ENCODE measurements around the gene SEC22A.

Gene SEC22A

GRCh38 chr3:123311201-123311600 is 109.5 kb downstream of the SEC22A start:
- DNase-seq = no peak

GRCh38 chr3:123312331-123313265 is 110.9 kb downstream of the SEC22A start:
- no peak for DNase-seq

- DNase-seq = no peak
These were observed 112.1 kb downstream of the SEC22A start for GRCh38 chr3:123313889-123314288.

- no peak for DNase-seq
These were observed 112.9 kb downstream of the SEC22A start for GRCh38 chr3:123314359-123315270.

- DNase-seq = no peak
These were observed 113.5 kb downstream of the SEC22A start for GRCh38 chr3:123315271-123315595.

GRCh38 chr3:123317716-123318115 is 116.0 kb downstream of the SEC22A start:
- DNase-seq = no peak

GRCh38 chr3:123318374-123318773 is 116.6 kb downstream of the SEC22A start:
- DNase-seq = no peak

- DNase-seq = no peak
These were observed 118.0 kb downstream of the SEC22A start for GRCh38 chr3:123319760-123320159.

GRCh38 chr3:123320221-123320620 is 118.5 kb downstream of the SEC22A start:
- DNase-seq = no peak

- DNase-seq = no peak
These were observed 120.1 kb downstream of the SEC22A start for GRCh38 chr3:123321806-123322205.

GRCh38 chr3:123322866-123323265 is 121.1 kb downstream of the SEC22A start:
- DNase-seq = no peak

Data from activated CD8-positive, alpha-beta memory T cell treated with anti-CD3 and anti-CD28 coated beads for 24 hours (primary cell).